GM21528 (cell line): ENCODE measurements around the gene ADARB2.

ENCODE experiments used
- ATAC-seq: cut with Tn5 transposase; IDR thresholded peaks from one replicate; pipeline ENCODE4 v1.9.1; 2021; ENCODE audit warnings: mild to moderate bottlenecking, moderate library complexity; ENCODE audit not compliant: unreplicated experiment, low FRiP score

ADARB2 gene

GRCh38 chr10:1535301-1535965, 201.9 kb downstream of the ADARB2 start:
- no peak for ATAC-seq

- no peak for ATAC-seq
These were observed 202.5 kb downstream of the ADARB2 start for GRCh38 chr10:1534820-1535219.

- no peak for ATAC-seq
These were observed 204.7 kb downstream of the ADARB2 start for GRCh38 chr10:1532636-1533035.

- ATAC-seq: no peak
These were observed 205.3 kb downstream of the ADARB2 start for GRCh38 chr10:1531883-1532597.

GRCh38 chr10:1530871-1531517, 206.3 kb downstream of the ADARB2 start:
- no peak for ATAC-seq

GRCh38 chr10:1529806-1530413, 207.4 kb downstream of the ADARB2 start:
- ATAC-seq: no peak

- no peak for ATAC-seq
These were observed 209.4 kb downstream of the ADARB2 start for GRCh38 chr10:1527951-1528350.

- ATAC-seq: no peak
These were observed 210.8 kb downstream of the ADARB2 start for GRCh38 chr10:1526436-1527055.

- no peak for ATAC-seq
These were observed 211.8 kb downstream of the ADARB2 start for GRCh38 chr10:1525354-1526162.

GRCh38 chr10:1524540-1524939, 212.8 kb downstream of the ADARB2 start:
- no peak for ATAC-seq

GRCh38 chr10:1523221-1523620, 214.1 kb downstream of the ADARB2 start:
- no peak for ATAC-seq

GRCh38 chr10:1522237-1522636, 215.1 kb downstream of the ADARB2 start:
- ATAC-seq: no peak

GRCh38 chr10:1521741-1522140, 215.6 kb downstream of the ADARB2 start:
- no peak for ATAC-seq

- ATAC-seq: no peak
These were observed 216.3 kb downstream of the ADARB2 start for GRCh38 chr10:1520909-1521565.

- no peak for ATAC-seq
These were observed 217.9 kb downstream of the ADARB2 start for GRCh38 chr10:1519391-1519790.

GRCh38 chr10:1517684-1518083, 219.6 kb downstream of the ADARB2 start:
- no peak for ATAC-seq

GRCh38 chr10:1516492-1517165, 220.7 kb downstream of the ADARB2 start:
- ATAC-seq: no peak

- ATAC-seq: no peak
These were observed 221.4 kb downstream of the ADARB2 start for GRCh38 chr10:1515780-1516491.
